ENCODE data around the gene PRAMEF1.

Gene PRAMEF1

GRCh38 chr1:12798911-12799310, 7.7 kb downstream of the PRAMEF1 start:
- H3K14ac ChIP-seq (ENCODE audit: low read length in 2 of 2): no peak overlapping the region
- DNase-seq: no peak
- no peak overlapping the region for H3K4ac ChIP-seq (ENCODE audit: low read depth in 1 of 2, low read length in 2 of 2)
- no peak overlapping the region for H3K23ac ChIP-seq (ENCODE audit: low read length in 2 of 2)
- no peak overlapping the region for H2BK5ac ChIP-seq (ENCODE audit: low read depth, low read length, poor library complexity, severe bottlenecking)
- no peak overlapping the region for H2BK120ac ChIP-seq (ENCODE audit: low read depth, low read length)
- no peak overlapping the region for H3K4me3 ChIP-seq (ENCODE audit: insufficient read depth in 1 of 2, low read depth in 1 of 2, low read length in 2 of 2)
- H2BK15ac ChIP-seq (ENCODE audit: low read depth, poor library complexity, severe bottlenecking): no peak overlapping the region
- H3K4me1 ChIP-seq (ENCODE audit: control insufficient read depth, insufficient read depth, low read depth, low read length): no peaks in the 10 kb centered on the region
- H2AFZ ChIP-seq (ENCODE audit: low read depth, low read length): no peak overlapping the region
- 33% methylated on average over 4 of the region's 4 CpGs for WGBS
- H3K9me3 ChIP-seq (ENCODE audit: control insufficient read depth, low read length): no peaks in the 10 kb centered on the region
- no peak overlapping the region for H3K27ac ChIP-seq (ENCODE audit: low read length, poor library complexity, severe bottlenecking)
- H4K91ac ChIP-seq (ENCODE audit: low read length): no peak overlapping the region
- H3K4me2 ChIP-seq (ENCODE audit: low read length, poor library complexity, severe bottlenecking): no peak overlapping the region
- no peaks in the 10 kb centered on the region for H3K27me3 ChIP-seq (ENCODE audit: control insufficient read depth in 1 of 2, insufficient read depth in 1 of 2, low read length in 2 of 2)
- no peak overlapping the region for H4K8ac ChIP-seq (ENCODE audit: low read length)
- H2BK12ac ChIP-seq (ENCODE audit: low read length in 2 of 2): no peak overlapping the region
- no peak overlapping the region for H3K18ac ChIP-seq (ENCODE audit: low read depth in 1 of 2, low read length in 2 of 2)
- H2AK5ac ChIP-seq (ENCODE audit: low read length, severe bottlenecking): no peak overlapping the region
- H3K36me3 ChIP-seq (ENCODE audit: control insufficient read depth in 1 of 2, insufficient read depth in 2 of 2, low read depth in 1 of 2, low read length in 2 of 2): no peaks in the 10 kb centered on the region
- H3K9ac ChIP-seq (ENCODE audit: low read length): no peak overlapping the region
- no peaks in the 10 kb centered on the region for H3K79me1 ChIP-seq (replicated peaks; ENCODE audit: low read length, poor library complexity, severe bottlenecking)

- H3K9me3 ChIP-seq (ENCODE audit: control insufficient read depth, low read length): no peaks in the 10 kb centered on the region
- no peak overlapping the region for H3K14ac ChIP-seq (ENCODE audit: low read length in 2 of 2)
- H3K36me3 ChIP-seq (ENCODE audit: control insufficient read depth in 1 of 2, insufficient read depth in 2 of 2, low read depth in 1 of 2, low read length in 2 of 2): no peaks in the 10 kb centered on the region
- no peaks in the 10 kb centered on the region for H3K79me1 ChIP-seq (replicated peaks; ENCODE audit: low read length, poor library complexity, severe bottlenecking)
- no peak overlapping the region for H3K4me3 ChIP-seq (ENCODE audit: insufficient read depth in 1 of 2, low read depth in 1 of 2, low read length in 2 of 2)
- no peak overlapping the region for H2BK120ac ChIP-seq (ENCODE audit: low read depth, low read length)
- no peak overlapping the region for H3K4ac ChIP-seq (ENCODE audit: low read depth in 1 of 2, low read length in 2 of 2)
- no peak overlapping the region for H3K18ac ChIP-seq (ENCODE audit: low read depth in 1 of 2, low read length in 2 of 2)
- no peaks in the 10 kb centered on the region for H3K27me3 ChIP-seq (ENCODE audit: control insufficient read depth in 1 of 2, insufficient read depth in 1 of 2, low read length in 2 of 2)
- DNase-seq: no peak
- H2AK5ac ChIP-seq (ENCODE audit: low read length, severe bottlenecking): no peak overlapping the region
- H3K27ac ChIP-seq (ENCODE audit: low read length, poor library complexity, severe bottlenecking): no peak overlapping the region
- no peak overlapping the region for H4K8ac ChIP-seq (ENCODE audit: low read length)
- H2BK5ac ChIP-seq (ENCODE audit: low read depth, low read length, poor library complexity, severe bottlenecking): no peak overlapping the region
- no peak overlapping the region for H3K9ac ChIP-seq (ENCODE audit: low read length)
- H3K23ac ChIP-seq (ENCODE audit: low read length in 2 of 2): no peak overlapping the region
- H2BK15ac ChIP-seq (ENCODE audit: low read depth, poor library complexity, severe bottlenecking): no peak overlapping the region
- H2AFZ ChIP-seq (ENCODE audit: low read depth, low read length): no peak overlapping the region
- H2BK12ac ChIP-seq (ENCODE audit: low read length in 2 of 2): no peak overlapping the region
- H4K91ac ChIP-seq (ENCODE audit: low read length): no peak overlapping the region
- no peaks in the 10 kb centered on the region for H3K4me1 ChIP-seq (ENCODE audit: control insufficient read depth, insufficient read depth, low read depth, low read length)
- H3K4me2 ChIP-seq (ENCODE audit: low read length, poor library complexity, severe bottlenecking): no peak overlapping the region
- 61% methylated on average over 2 of the region's 2 CpGs for WGBS
Observed at GRCh38 chr1:12799730-12800129, 8.5 kb downstream of the PRAMEF1 start.

GRCh38 chr1:12809933-12810332, 18.7 kb downstream of the PRAMEF1 start:
- Histone ChIP-seq H2BK5ac (ENCODE audit: low read depth, low read length, poor library complexity, severe bottlenecking) (no peak overlapping the region), H3K36me3 (ENCODE audit: control insufficient read depth in 1 of 2, insufficient read depth in 2 of 2, low read depth in 1 of 2, low read length in 2 of 2) (no peaks in the 10 kb centered on the region), H3K4me1 (ENCODE audit: control insufficient read depth, insufficient read depth, low read depth, low read length) (no peaks in the 10 kb centered on the region), H3K79me1 (replicated peaks; ENCODE audit: low read length, poor library complexity, severe bottlenecking) (no peaks in the 10 kb centered on the region), H3K14ac (ENCODE audit: low read length in 2 of 2) (no peak overlapping the region), H3K27me3 (ENCODE audit: control insufficient read depth in 1 of 2, insufficient read depth in 1 of 2, low read length in 2 of 2) (no peaks in the 10 kb centered on the region), H3K9me3 (ENCODE audit: control insufficient read depth, low read length) (no peaks in the 10 kb centered on the region), H4K8ac (ENCODE audit: low read length) (no peak overlapping the region), H2AK5ac (ENCODE audit: low read length, severe bottlenecking) (no peak overlapping the region), H2BK120ac (ENCODE audit: low read depth, low read length) (no peak overlapping the region), H3K4ac (ENCODE audit: low read depth in 1 of 2, low read length in 2 of 2) (no peak overlapping the region), H3K23ac (ENCODE audit: low read length in 2 of 2) (no peak overlapping the region), H3K18ac (ENCODE audit: low read depth in 1 of 2, low read length in 2 of 2) (no peak overlapping the region), H4K91ac (ENCODE audit: low read length) (no peak overlapping the region), H2BK12ac (ENCODE audit: low read length in 2 of 2) (no peak overlapping the region), H3K4me3 (ENCODE audit: insufficient read depth in 1 of 2, low read depth in 1 of 2, low read length in 2 of 2) (no peak overlapping the region), H3K4me2 (ENCODE audit: low read length, poor library complexity, severe bottlenecking) (no peak overlapping the region), H2BK15ac (ENCODE audit: low read depth, poor library complexity, severe bottlenecking) (no peak overlapping the region), H3K9ac (ENCODE audit: low read length) (no peak overlapping the region), H3K27ac (ENCODE audit: low read length, poor library complexity, severe bottlenecking) (no peak overlapping the region), H2AFZ (ENCODE audit: low read depth, low read length) (no peak overlapping the region)
- 58% methylated on average over 1 of the region's 1 CpG for WGBS
- DNase-seq: no peak

GRCh38 chr1:12810691-12811408, 19.7 kb downstream of the PRAMEF1 start:
- Histone ChIP-seq H3K14ac (ENCODE audit: low read length in 2 of 2) (no peak overlapping the region), H3K4me2 (ENCODE audit: low read length, poor library complexity, severe bottlenecking) (no peak overlapping the region), H3K4me3 (ENCODE audit: insufficient read depth in 1 of 2, low read depth in 1 of 2, low read length in 2 of 2) (peak overlapping the region in 1 of 2 experiments; percentile 41), H3K18ac (ENCODE audit: low read depth in 1 of 2, low read length in 2 of 2) (no peak overlapping the region), H4K91ac (ENCODE audit: low read length) (no peak overlapping the region), H2BK5ac (ENCODE audit: low read depth, low read length, poor library complexity, severe bottlenecking) (no peak overlapping the region), H3K4me1 (ENCODE audit: control insufficient read depth, insufficient read depth, low read depth, low read length) (no peaks in the 10 kb centered on the region), H3K27ac (ENCODE audit: low read length, poor library complexity, severe bottlenecking) (no peak overlapping the region), H2BK120ac (ENCODE audit: low read depth, low read length) (no peak overlapping the region), H3K27me3 (ENCODE audit: control insufficient read depth in 1 of 2, insufficient read depth in 1 of 2, low read length in 2 of 2) (no peaks in the 10 kb centered on the region), H3K9me3 (ENCODE audit: control insufficient read depth, low read length) (no peaks in the 10 kb centered on the region), H3K9ac (ENCODE audit: low read length) (no peak overlapping the region), H3K23ac (ENCODE audit: low read length in 2 of 2) (no peak overlapping the region), H2BK15ac (ENCODE audit: low read depth, poor library complexity, severe bottlenecking) (no peak overlapping the region), H4K8ac (ENCODE audit: low read length) (no peak overlapping the region), H3K36me3 (ENCODE audit: control insufficient read depth in 1 of 2, insufficient read depth in 2 of 2, low read depth in 1 of 2, low read length in 2 of 2) (no peaks in the 10 kb centered on the region), H2AK5ac (ENCODE audit: low read length, severe bottlenecking) (no peak overlapping the region), H2AFZ (ENCODE audit: low read depth, low read length) (no peak overlapping the region), H3K4ac (ENCODE audit: low read depth in 1 of 2, low read length in 2 of 2) (no peak overlapping the region), H2BK12ac (ENCODE audit: low read length in 2 of 2) (no peak overlapping the region), H3K79me1 (replicated peaks; ENCODE audit: low read length, poor library complexity, severe bottlenecking) (no peaks in the 10 kb centered on the region)
- DNase-seq: no peak
- WGBS: 52% methylated on average over 5 of the region's 5 CpGs

All from mesenchymal stem cell (in vitro differentiated cells and primary cell).